ENCODE results near the gene LPAR1. TPM values are rescaled to one million over a fixed set of nuclear protein-coding genes. Genes with fewer than 3 reads are reported as not detected.

LPAR1 gene
- total RNA-seq, 1 donor from 2014 or later, result 36.0 TPM

DNA sequence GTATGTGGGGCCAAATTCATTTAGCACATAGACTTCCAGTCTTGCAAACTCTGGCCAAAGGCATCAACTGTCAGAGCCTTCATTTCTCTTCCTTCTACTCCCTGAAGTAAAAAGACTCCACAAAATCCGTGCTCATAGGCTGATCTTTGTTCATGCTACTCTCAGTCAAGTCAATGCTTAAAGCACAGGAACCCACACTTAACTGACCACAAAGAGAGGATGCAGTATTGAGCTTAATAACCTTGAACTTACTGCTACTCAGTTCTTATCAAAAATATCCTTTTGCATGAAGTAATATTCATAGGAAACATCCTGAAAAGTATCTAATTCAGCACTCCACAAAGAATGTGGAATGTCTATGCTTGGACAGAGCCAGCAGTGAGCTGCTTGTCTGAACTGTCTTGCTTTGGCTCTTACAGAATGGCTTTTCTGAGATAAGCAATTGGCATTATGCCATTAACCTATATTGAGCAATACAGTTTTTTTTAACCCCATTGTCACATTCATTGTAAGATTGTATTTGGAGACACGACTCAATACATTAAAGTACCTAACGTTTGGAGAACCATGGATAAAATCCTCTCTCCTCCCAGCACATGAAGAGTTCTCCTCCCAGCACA lies 21.7 kb downstream of the LPAR1 start:
- H2AFZ ChIP-seq (replicated peaks), result no peak overlapping the region
- H3K9ac ChIP-seq, result no peak overlapping the region
- H3K27me3 Mint-ChIP-seq (ENCODE audit: insufficient read depth, low read depth), result no peaks in the 10 kb centered on the region
- no peaks in the 10 kb centered on the region for H3K27me3 ChIP-seq
- no peaks in the 10 kb centered on the region for H3K36me3 ChIP-seq
- H3K4me3 Mint-ChIP-seq, result no peak overlapping the region
- no peak overlapping the region for H3K4me3 ChIP-seq
- H3K79me2 ChIP-seq (ENCODE audit: low read depth), result peaks cover 97% of the 10 kb centered on the region
- no peaks in the 10 kb centered on the region for H3K4me1 ChIP-seq
- H3K27ac ChIP-seq, result no peak overlapping the region
- peaks cover 74% of the 10 kb centered on the region for H4K20me1 ChIP-seq (ENCODE audit: low read depth)
- H3K36me3 Mint-ChIP-seq, result peaks cover 1% of the 10 kb centered on the region
- H3F3A ChIP-seq (ENCODE audit: low read depth), result no peaks in the 10 kb centered on the region
- peaks cover 2% of the 10 kb centered on the region for H3K9me3 Mint-ChIP-seq
- no peak for DNase-seq (ENCODE audit: low spot score)
- no peak overlapping the region for H3K4me2 ChIP-seq
- no peak overlapping the region for H3K27ac Mint-ChIP-seq
- TF ChIP-seq EZH2phosphoT487 (IDR thresholded peaks at IDR 0.05) (no peak), EZH2 (IDR thresholded peaks at IDR 0.05) (no peak)
- TF ChIP-seq, protein P1, sequence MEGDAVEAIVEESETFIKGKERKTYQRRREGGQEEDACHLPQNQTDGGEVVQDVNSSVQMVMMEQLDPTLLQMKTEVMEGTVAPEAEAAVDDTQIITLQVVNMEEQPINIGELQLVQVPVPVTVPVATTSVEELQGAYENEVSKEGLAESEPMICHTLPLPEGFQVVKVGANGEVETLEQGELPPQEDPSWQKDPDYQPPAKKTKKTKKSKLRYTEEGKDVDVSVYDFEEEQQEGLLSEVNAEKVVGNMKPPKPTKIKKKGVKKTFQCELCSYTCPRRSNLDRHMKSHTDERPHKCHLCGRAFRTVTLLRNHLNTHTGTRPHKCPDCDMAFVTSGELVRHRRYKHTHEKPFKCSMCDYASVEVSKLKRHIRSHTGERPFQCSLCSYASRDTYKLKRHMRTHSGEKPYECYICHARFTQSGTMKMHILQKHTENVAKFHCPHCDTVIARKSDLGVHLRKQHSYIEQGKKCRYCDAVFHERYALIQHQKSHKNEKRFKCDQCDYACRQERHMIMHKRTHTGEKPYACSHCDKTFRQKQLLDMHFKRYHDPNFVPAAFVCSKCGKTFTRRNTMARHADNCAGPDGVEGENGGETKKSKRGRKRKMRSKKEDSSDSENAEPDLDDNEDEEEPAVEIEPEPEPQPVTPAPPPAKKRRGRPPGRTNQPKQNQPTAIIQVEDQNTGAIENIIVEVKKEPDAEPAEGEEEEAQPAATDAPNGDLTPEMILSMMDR (IDR thresholded peaks at IDR 0.05), result no peak
- H3K4me1 Mint-ChIP-seq, result peaks cover 5% of the 10 kb centered on the region
- H3K9me3 ChIP-seq (ENCODE audit: low read depth), result no peaks in the 10 kb centered on the region

- no peak overlapping the region for H3K4me2 ChIP-seq
- Mint-ChIP-seq H3K4me3 (no peak overlapping the region), H3K4me1 (peaks cover 5% of the 10 kb centered on the region), H3K27ac (no peak overlapping the region), H3K9me3 (peaks cover 2% of the 10 kb centered on the region), H3K36me3 (peaks cover 1% of the 10 kb centered on the region), H3K27me3 (ENCODE audit: insufficient read depth, low read depth) (no peaks in the 10 kb centered on the region)
- peaks cover 95% of the 10 kb centered on the region for H3K79me2 ChIP-seq (ENCODE audit: low read depth)
- DNase-seq (ENCODE audit: low spot score), result no peak
- H3K4me3 ChIP-seq, result no peak overlapping the region
- H4K20me1 ChIP-seq (ENCODE audit: low read depth), result peaks cover 74% of the 10 kb centered on the region
- H3K27me3 ChIP-seq, result no peaks in the 10 kb centered on the region
- TF ChIP-seq EZH2 (IDR thresholded peaks at IDR 0.05) (no peak), EZH2phosphoT487 (IDR thresholded peaks at IDR 0.05) (no peak)
- TF ChIP-seq, protein P1 (IDR thresholded peaks at IDR 0.05), result no peak
- no peaks in the 10 kb centered on the region for H3K4me1 ChIP-seq
- no peak overlapping the region for H3K9ac ChIP-seq
- no peaks in the 10 kb centered on the region for H3K36me3 ChIP-seq
- H3F3A ChIP-seq (ENCODE audit: low read depth), result no peaks in the 10 kb centered on the region
- no peaks in the 10 kb centered on the region for H3K9me3 ChIP-seq (ENCODE audit: low read depth)
- H2AFZ ChIP-seq (replicated peaks), result no peak overlapping the region
- no peak overlapping the region for H3K27ac ChIP-seq
Observed at GRCh38 chr9:111016016-111016415, 22.3 kb downstream of the LPAR1 start.

DNA sequence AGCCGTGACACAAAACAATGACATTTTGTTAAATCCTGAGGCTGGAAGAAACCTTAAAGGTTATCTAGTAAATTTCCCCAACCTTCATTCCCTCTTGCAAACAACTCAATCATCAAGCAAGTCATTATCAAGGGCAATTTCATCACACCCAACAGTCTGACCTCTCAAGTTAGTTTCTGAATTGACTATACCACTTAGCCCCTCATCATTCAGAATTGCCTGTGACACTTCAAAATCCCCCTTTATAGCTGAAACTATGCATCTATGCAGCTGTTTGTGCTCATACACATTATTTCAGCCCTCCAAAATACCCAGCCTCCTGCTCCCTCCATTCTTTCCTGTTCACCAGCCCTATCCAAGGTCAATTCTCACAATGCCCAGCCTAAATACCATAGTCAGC lies 24.6 kb downstream of the LPAR1 start:
- no peak overlapping the region for H3K4me3 Mint-ChIP-seq
- no peaks in the 10 kb centered on the region for H3K36me3 Mint-ChIP-seq

More for the DNA sequence above, 24.6 kb downstream of the LPAR1 start:
- peaks cover 94% of the 10 kb centered on the region for H3K79me2 ChIP-seq (ENCODE audit: low read depth)
- H3K4me1 Mint-ChIP-seq, result peaks cover 5% of the 10 kb centered on the region
- no peak overlapping the region for H3K4me2 ChIP-seq
- no peaks in the 10 kb centered on the region for H3K9me3 ChIP-seq (ENCODE audit: low read depth)
- H3F3A ChIP-seq (ENCODE audit: low read depth), result no peaks in the 10 kb centered on the region
- TF ChIP-seq EZH2 (IDR thresholded peaks at IDR 0.05) (no peak), EZH2phosphoT487 (IDR thresholded peaks at IDR 0.05) (no peak)
- TF ChIP-seq, protein P1 (IDR thresholded peaks at IDR 0.05), result no peak
- no peaks in the 10 kb centered on the region for H3K27me3 Mint-ChIP-seq (ENCODE audit: insufficient read depth, low read depth)
- no peak overlapping the region for H3K4me3 ChIP-seq
- H3K9ac ChIP-seq, result no peak overlapping the region
- H3K27me3 ChIP-seq, result no peaks in the 10 kb centered on the region
- H3K9me3 Mint-ChIP-seq, result no peaks in the 10 kb centered on the region
- DNase-seq (ENCODE audit: low spot score), result no peak
- H4K20me1 ChIP-seq (ENCODE audit: low read depth), result peaks cover 56% of the 10 kb centered on the region
- H2AFZ ChIP-seq (replicated peaks), result no peak overlapping the region
- H3K4me1 ChIP-seq, result peaks cover 7% of the 10 kb centered on the region
- H3K27ac ChIP-seq, result no peak overlapping the region
- H3K27ac Mint-ChIP-seq, result no peak overlapping the region
- H3K36me3 ChIP-seq, result no peaks in the 10 kb centered on the region
